HCT116 (cell line): ENCODE results near the gene CNKSR3. TPM values are rescaled to one million over a fixed set of nuclear protein-coding genes. Genes with fewer than 3 reads are reported as not detected.

Source experiments
- ATAC-seq: fragments of 200-7000 bp; cut with Tn5 transposase; 2 replicates; pipeline ENCODE4 v1.9.1; 2020; ENCODE audit warnings: mild to moderate bottlenecking, moderate library complexity
- BruUV-seq: library from RNA; stranded (reverse); fragments of 400-500 nt; replicated peaks from 2 replicates; lab custom pipeline; 2021; lab: Mats Ljungman, UMichigan
- CTCF ChIA-PET: fragments of 300-600 bp; sonication (Branson Sonifier 250); formaldehyde crosslinking; loops from one replicate; lab custom pipeline; 2021; ENCODE audit warnings: antibody characterized with exemption; lab: Charles Lee
- POLR2A ChIA-PET: fragments of 300-600, 350-600 bp; sonication (Branson Sonifier 250); formaldehyde crosslinking; loops from one replicate; lab custom pipeline; 2021; ENCODE audit warnings: antibody characterized with exemption; lab: Charles Lee
- RAD21 ChIA-PET, 2 experiments: fragments of 300-600 bp; sonication (Branson Sonifier 250); formaldehyde crosslinking; loops; one replicate each; lab custom pipeline; 2023; ENCODE audit warnings: low total read pairs in 2 of 2; ENCODE audit not compliant: uncharacterized antibody in 2 of 2, unreplicated experiment in 2 of 2, low non-redundant PET in 1 of 2; lab: Charles Lee
- DNase-seq: peaks from one replicate; pipeline ENCODE4 v3.0.0-alpha.2; 2010; ENCODE audit warnings: low read depth, low spot score
- H2AFZ ChIP-seq: fragments of 200-600 bp; shearing (Covaris generic), sonication (generic); 2 replicates; pipeline ENCODE4 v1.6.1; 2017; ENCODE audit warnings: low read depth, mixed run types, mixed read lengths, antibody characterized with exemption, low read length; ENCODE audit not compliant: poor library complexity, severe bottlenecking
- H3K27ac ChIP-seq: 2 replicates; pipeline ENCODE4 v1.5.1; 2012; ENCODE audit warnings: low read depth, low read length
- H3K27me3 ChIP-seq: fragments of 200-600 bp; sonication (generic); 2 replicates; pipeline ENCODE4 v1.6.1; 2016; ENCODE audit warnings: mixed run types, low read length, mixed read lengths; ENCODE audit not compliant: insufficient read depth
- H3K36me3 ChIP-seq, 2 experiments: fragments of 200-500 bp in 1 of 2; fragments of 200-600 bp in 1 of 2; sonication (Bioruptor generic) in 1 of 2; sonication (generic) in 1 of 2; 2 replicates each; pipeline versions ENCODE4 v1.5.1 to v1.6.1; 2014 to 2016; ENCODE audit warnings: low read length in 2 of 2, inconsistent platforms in 1 of 2, mixed read lengths in 1 of 2, mixed run types in 1 of 2; ENCODE audit not compliant: insufficient read depth in 2 of 2, control insufficient read depth in 1 of 2
- H3K4me1 ChIP-seq, 2 experiments: fragments of 200-600 bp in 1 of 2; sonication (generic) in 1 of 2; 2 replicates each; pipeline versions ENCODE4 v1.5.1 to v1.6.1; 2012 to 2017; ENCODE audit warnings: low read length in 2 of 2, inconsistent platforms in 1 of 2, mild to moderate bottlenecking in 1 of 2, mixed read lengths in 1 of 2, mixed run types in 1 of 2, moderate library complexity in 1 of 2; ENCODE audit not compliant: insufficient read depth in 2 of 2, control insufficient read depth in 1 of 2
- H3K4me2 ChIP-seq: fragments of 200-600 bp; sonication (generic); 2 replicates; pipeline ENCODE4 v1.6.1; 2017; ENCODE audit warnings: mixed run types, low read length, mixed read lengths
- H3K4me3 ChIP-seq, 2 experiments: fragments of 200-600 bp in 1 of 2; sonication (generic) in 1 of 2; replicated peaks in 1 of 2; 2 replicates each; pipeline ENCODE4 v1.5.1; 2011 to 2016; ENCODE audit warnings: low read length in 2 of 2, control low read depth in 1 of 2, low read depth in 1 of 2, mild to moderate bottlenecking in 1 of 2, mixed read lengths in 1 of 2, mixed run types in 1 of 2
- H3K79me2 ChIP-seq: fragments of 200-600 bp; sonication (generic); 2 replicates; pipeline ENCODE4 v1.6.1; 2017; ENCODE audit warnings: mild to moderate bottlenecking, mixed run types, low read length, moderate library complexity, mixed read lengths; ENCODE audit not compliant: insufficient read depth
- H3K9ac ChIP-seq: fragments of 200-600 bp; sonication (generic); 2 replicates; pipeline ENCODE4 v1.6.1; 2016; ENCODE audit warnings: low read length, mixed read lengths
- H3K9me2 ChIP-seq: fragments of 200-600 bp; sonication (generic), shearing (Covaris generic); 2 replicates; pipeline ENCODE4 v1.6.1; 2017; ENCODE audit warnings: mixed run types, mild to moderate bottlenecking, moderate library complexity; ENCODE audit not compliant: insufficient read depth
- H3K9me3 ChIP-seq, 2 experiments: fragments of 200-500 bp in 1 of 2; fragments of 200-600 bp in 1 of 2; sonication (Bioruptor generic) in 1 of 2; sonication (generic) in 1 of 2; 2 replicates each; pipeline ENCODE4 v1.6.1; 2014 to 2017; ENCODE audit warnings: low read length in 2 of 2, mixed read lengths in 2 of 2, inconsistent platforms in 1 of 2, low read depth in 1 of 2, mild to moderate bottlenecking in 1 of 2, mixed run types in 1 of 2, moderate library complexity in 1 of 2; ENCODE audit not compliant: control insufficient read depth in 1 of 2, insufficient read depth in 1 of 2
- H4K20me1 ChIP-seq: fragments of 200-600 bp; sonication (generic), shearing (Covaris generic); 2 replicates; pipeline ENCODE4 v1.6.1; 2017; ENCODE audit warnings: mixed run types, mild to moderate bottlenecking, moderate library complexity; ENCODE audit not compliant: insufficient read depth
- ATF3 ChIP-seq: IDR thresholded peaks from 2 replicates; pipeline ENCODE4 v1.6.1; 2012
- CEBPB ChIP-seq: IDR thresholded peaks from 2 replicates; pipeline ENCODE4 v1.6.1; 2012; ENCODE audit warnings: low read depth
- JUND ChIP-seq: IDR thresholded peaks from 2 replicates; pipeline ENCODE4 v1.6.1; 2012
- REST ChIP-seq: IDR thresholded peaks from 2 replicates; pipeline ENCODE4 v1.6.1; 2012; ENCODE audit warnings: low read depth
- SP1 ChIP-seq: IDR thresholded peaks from 2 replicates; pipeline ENCODE4 v1.6.1; 2012; ENCODE audit warnings: low read depth
- SRF ChIP-seq: IDR thresholded peaks from 2 replicates; pipeline ENCODE4 v1.6.1; 2012; ENCODE audit warnings: low read depth
- ZBTB33 ChIP-seq: IDR thresholded peaks from 2 replicates; pipeline ENCODE4 v1.6.1; 2011; ENCODE audit warnings: mild to moderate bottlenecking, low read length, moderate library complexity; ENCODE audit not compliant: insufficient replicate concordance; ENCODE audit errors: extremely low read depth
- ZNF274 ChIP-seq: fragments of 200-500 bp; sonication (Bioruptor generic); IDR thresholded peaks from 2 replicates; pipeline ENCODE4 v1.6.1; 2014; ENCODE audit warnings: mild to moderate bottlenecking, low read depth, low read length, inconsistent platforms
- intact Hi-C: fragments of 100-400 bp; cut with micrococcal nuclease; formaldehyde crosslinking; loops from 2 replicates; pipeline ENCODE4 v1.10.0; 2022
- total RNA-seq: library from RNA; stranded (reverse); gene quantifications from one replicate; pipeline ENCODE4 v1.2.1, GENCODE V29; 2021; ENCODE audit not compliant: unreplicated experiment

CNKSR3 gene
- total RNA-seq, 1 experiment from 2014 or later, result 15.4 TPM

- no peak overlapping the region for H3K27ac ChIP-seq
- no peak overlapping the region for H3K4me2 ChIP-seq
- no peaks in the 10 kb centered on the region for H4K20me1 ChIP-seq
- H3K4me3 ChIP-seq, result no peak overlapping the region
- no peak for ATAC-seq
- H3K9ac ChIP-seq, result no peak overlapping the region
- BruUV-seq, result no TSS peak
- ChIA-PET RAD21 (no interaction called here), POLR2A (no interaction called here), CTCF (no interaction called here)
- TF ChIP-seq ATF3 (no peak), SRF (no peak), CEBPB (no peak), SP1 (no peak), ZBTB33 (no peak), ZNF274 (no peak), JUND (no peak), REST (no peak)
- no peak overlapping the region for H2AFZ ChIP-seq
- H3K79me2 ChIP-seq, result peaks cover 6% of the 10 kb centered on the region; the same call in 1 of the 2 replicates
- peaks cover 4 to 15% of the 10 kb centered on the region in 2 experiments; a peak in 3 of 4 replicates for H3K4me1 ChIP-seq
- no peaks in the 10 kb centered on the region for H3K27me3 ChIP-seq
- no peaks in the 10 kb centered on the region for H3K9me2 ChIP-seq
- DNase-seq, result no peak
- no peaks in the 10 kb centered on the region for H3K9me3 ChIP-seq
- no peaks in the 10 kb centered on the region for H3K36me3 ChIP-seq
- intact Hi-C loops, result loop anchor here (5.0 kb wide), 1 partner anchor 103 kb away; no protein-coding TSS in a partner anchor
Measured at GRCh38 chr6:154514481-154514880, 4.0 kb upstream of the CNKSR3 start.
